HEK293 (cell line): ENCODE measurements around the gene MORF4L1.

Experiments
- CTCF ChIA-PET: fragments of 350-600 bp; formaldehyde crosslinking; extraction: SDS; loops from one replicate; lab custom pipeline; 2021; ENCODE audit warnings: antibody characterized with exemption; lab: Yijun Ruan, JAX
- POLR2A ChIA-PET: fragments of 300-600 bp; formaldehyde crosslinking; extraction: SDS; loops from one replicate; lab custom pipeline; 2020; ENCODE audit warnings: antibody characterized with exemption, inconsistent platforms; lab: Yijun Ruan, JAX
- H3K27ac ChIP-seq: fragments of 200-500 bp; sonication (Bioruptor generic); 2 replicates; pipeline ENCODE4 v1.5.1; 2014; ENCODE audit warnings: low read depth, low read length, control low read depth, inconsistent platforms; ENCODE audit errors: extremely low read depth
- H3K36me3 ChIP-seq, 2 experiments: fragments of 200-500 bp in 1 of 2; sonication (Bioruptor generic) in 1 of 2; 1 replicate in 1 of 2; 2 replicates in 1 of 2; pipeline ENCODE4 v1.5.1; 2014 to 2017; ENCODE audit warnings: inconsistent platforms in 2 of 2, low read length in 2 of 2; ENCODE audit not compliant: control insufficient read depth in 2 of 2, insufficient read depth in 1 of 2
- H3K4me1 ChIP-seq: fragments of 200-500 bp; sonication (Bioruptor generic); 2 replicates; pipeline ENCODE4 v1.5.1; 2014; ENCODE audit warnings: mild to moderate bottlenecking, low read length, inconsistent platforms; ENCODE audit not compliant: control insufficient read depth, insufficient read depth
- H3K4me3 ChIP-seq: 2 replicates; pipeline ENCODE4 v1.5.1; 2011; ENCODE audit warnings: low read depth, mild to moderate bottlenecking, control low read depth, low read length, moderate library complexity
- H3K9me3 ChIP-seq: fragments of 200-500 bp; sonication (Bioruptor generic); 2 replicates; pipeline ENCODE4 v1.5.1; 2014; ENCODE audit warnings: low read depth, low read length, inconsistent platforms; ENCODE audit not compliant: control insufficient read depth, insufficient read depth
- ATF2 ChIP-seq: fragments of 450-650 bp; formaldehyde crosslinking; IDR thresholded peaks from 2 replicates; pipeline ENCODE4 v1.5.1; 2016; ENCODE audit warnings: missing biosample characterization, missing genetic modification characterization, low read depth
- KLF17 ChIP-seq: fragments of 450-650 bp; formaldehyde crosslinking; IDR thresholded peaks from 2 replicates; pipeline ENCODE4 v1.5.1; 2016; ENCODE audit warnings: missing biosample characterization, missing genetic modification characterization
- KLF8 ChIP-seq: fragments of 450-650 bp; formaldehyde crosslinking; IDR thresholded peaks from 2 replicates; pipeline ENCODE4 v1.5.1; 2016; ENCODE audit warnings: missing biosample characterization, missing genetic modification characterization
- KLF9 ChIP-seq: fragments of 450-650 bp; formaldehyde crosslinking; IDR thresholded peaks from 2 replicates; pipeline ENCODE4 v1.5.1; 2016; ENCODE audit warnings: missing biosample characterization, missing genetic modification characterization, low read depth
- MZF1 ChIP-seq: fragments of 450-650 bp; formaldehyde crosslinking; IDR thresholded peaks from 2 replicates; pipeline ENCODE4 v1.5.1; 2017; ENCODE audit warnings: missing biosample characterization, missing genetic modification characterization, borderline replicate concordance
- PATZ1 ChIP-seq: fragments of 450-650 bp; formaldehyde crosslinking; IDR thresholded peaks from 2 replicates; pipeline ENCODE4 v1.5.1; 2016; ENCODE audit warnings: missing biosample characterization, missing genetic modification characterization
- PRDM2 ChIP-seq: fragments of 450-650 bp; formaldehyde crosslinking; IDR thresholded peaks from 2 replicates; pipeline ENCODE4 v1.5.1; 2016; ENCODE audit warnings: missing biosample characterization, missing genetic modification characterization, borderline replicate concordance
- PRDM4 ChIP-seq: fragments of 450-650 bp; formaldehyde crosslinking; IDR thresholded peaks from 2 replicates; pipeline ENCODE4 v1.5.1; 2017; ENCODE audit warnings: missing biosample characterization, missing genetic modification characterization
- RBAK ChIP-seq: fragments of 450-650 bp; formaldehyde crosslinking; IDR thresholded peaks from 2 replicates; pipeline ENCODE4 v1.5.1; 2016; ENCODE audit warnings: missing biosample characterization, missing genetic modification characterization
- SCRT1 ChIP-seq: fragments of 450-650 bp; formaldehyde crosslinking; IDR thresholded peaks from 2 replicates; pipeline ENCODE4 v1.5.1; 2016; ENCODE audit warnings: missing biosample characterization, missing genetic modification characterization, borderline replicate concordance
- ZNF16 ChIP-seq: fragments of 450-650 bp; formaldehyde crosslinking; IDR thresholded peaks from 2 replicates; pipeline ENCODE4 v1.5.1; 2016; ENCODE audit warnings: low read depth, missing biosample characterization, missing genetic modification characterization
- ZNF174 ChIP-seq: fragments of 450-650 bp; formaldehyde crosslinking; IDR thresholded peaks from 2 replicates; pipeline ENCODE4 v1.5.0; 2017; ENCODE audit warnings: missing biosample characterization, mild to moderate bottlenecking, missing genetic modification characterization
- ZNF223 ChIP-seq: fragments of 450-650 bp; formaldehyde crosslinking; IDR thresholded peaks from 2 replicates; pipeline ENCODE4 v1.5.1; 2016; ENCODE audit warnings: missing biosample characterization, missing genetic modification characterization
- ZNF362 ChIP-seq: fragments of 450-650 bp; formaldehyde crosslinking; IDR thresholded peaks from 2 replicates; pipeline ENCODE4 v1.5.1; 2016; ENCODE audit warnings: missing biosample characterization, missing genetic modification characterization
- ZNF558 ChIP-seq: fragments of 450-650 bp; formaldehyde crosslinking; IDR thresholded peaks from 2 replicates; pipeline ENCODE4 v1.5.1; 2016; ENCODE audit warnings: missing biosample characterization, missing genetic modification characterization
- ZNF677 ChIP-seq: fragments of 450-650 bp; IDR thresholded peaks from 2 replicates; pipeline ENCODE4 v1.5.0; 2018; ENCODE audit warnings: missing biosample characterization, mild to moderate bottlenecking, missing genetic modification characterization, moderate library complexity
- ZNF747 ChIP-seq: fragments of 450-650 bp; formaldehyde crosslinking; IDR thresholded peaks from 2 replicates; pipeline ENCODE4 v1.5.1; 2016; ENCODE audit warnings: missing biosample characterization, missing genetic modification characterization
- ZNF830 ChIP-seq: fragments of 450-650 bp; IDR thresholded peaks from 2 replicates; pipeline ENCODE4 v1.5.0; 2018; ENCODE audit warnings: missing biosample characterization, missing genetic modification characterization, low read depth, mild to moderate bottlenecking, moderate library complexity
- ZSCAN5A ChIP-seq: fragments of 450-650 bp; formaldehyde crosslinking; IDR thresholded peaks from 2 replicates; pipeline ENCODE4 v1.5.1; 2016; ENCODE audit warnings: missing biosample characterization, missing genetic modification characterization

Gene MORF4L1

GRCh38 chr15:78837131-78837530, 35.6 kb upstream of the MORF4L1 start:
- TF ChIP-seq ZNF747 (no peak), ZNF558 (tag by site-specific recombination) (no peak)
- CTCF ChIA-PET, result interaction anchor here (0.6 to 0.9 kb wide), 2 partner anchors 14 to 18 kb away, joined by 3 read pairs; no protein-coding TSS in a partner anchor
- POLR2A ChIA-PET, result no interaction called here

GRCh38 chr15:78837543-78837942, 35.1 kb upstream of the MORF4L1 start:
- Histone ChIP-seq H3K27ac (no peak overlapping the region), H3K36me3 (no peaks in the 10 kb centered on the region), H3K9me3 (no peaks in the 10 kb centered on the region), H3K4me1 (no peaks in the 10 kb centered on the region), H3K4me3 (no peak overlapping the region)
- ChIA-PET POLR2A (no interaction called here), CTCF (interaction anchor here (0.6 kb wide), 1 partner anchor 15 kb away, joined by 3 read pairs; no protein-coding TSS in a partner anchor)
- TF ChIP-seq MZF1 (tag by site-specific recombination), result no peak
- TF ChIP-seq ZNF174 (tag by site-specific recombination), result no peak
- no peak for TF ChIP-seq KLF9 (tag by site-specific recombination)
- TF ChIP-seq PRDM4 (tag by site-specific recombination), result no peak
- no peak for TF ChIP-seq ZNF362 (tag by site-specific recombination)
- TF ChIP-seq ATF2 (tag by site-specific recombination), result no peak
- TF ChIP-seq PATZ1, result no peak
- no peak for TF ChIP-seq KLF17 (tag by site-specific recombination)
- TF ChIP-seq ZNF16, result no peak
- TF ChIP-seq ZNF223 (tag by site-specific recombination), result no peak
- TF ChIP-seq ZNF677 (tag by site-specific recombination), result no peak
- no peak for TF ChIP-seq SCRT1 (tag by site-specific recombination)
- no peak for TF ChIP-seq PRDM2 (tag by site-specific recombination)
- no peak for TF ChIP-seq KLF8 (tag by site-specific recombination)
- no peak for TF ChIP-seq RBAK
- no peak for TF ChIP-seq ZSCAN5A (tag by site-specific recombination)
- TF ChIP-seq ZNF830, result no peak

More at GRCh38 chr15:78837131-78837530, 35.6 kb upstream of the MORF4L1 start:
- no peaks in the 10 kb centered on the region for H3K9me3 ChIP-seq
- H3K4me1 ChIP-seq, result no peaks in the 10 kb centered on the region
- no peak overlapping the region for H3K4me3 ChIP-seq
- no peaks in the 10 kb centered on the region for H3K36me3 ChIP-seq
- H3K27ac ChIP-seq, result no peak overlapping the region
